Germinal center (tissue), 1 donor: ENCODE results near the gene RDH14.

ENCODE experiments used
- DNase-seq: peaks from one replicate; pipeline ENCODE4 v3.0.0; 2012; ENCODE audit warnings: mixed read lengths, low spot score

The RDH14 gene

GRCh38 chr2:18560797-18561085 is 288 bp upstream of the RDH14 start:
- no peak for DNase-seq

GRCh38 chr2:18559531-18560030 is 872 bp downstream of the RDH14 start:
- DNase-seq = no peak

- no peak for DNase-seq
Observed at GRCh38 chr2:18558458-18558857, 2.0 kb downstream of the RDH14 start.

GRCh38 chr2:18557121-18557520 is 3.3 kb downstream of the RDH14 start:
- no peak for DNase-seq

- no peak for DNase-seq
Observed at GRCh38 chr2:18552351-18553077, 7.9 kb downstream of the RDH14 start.

- DNase-seq = no peak
Observed at GRCh38 chr2:18551623-18552022, 8.8 kb downstream of the RDH14 start.

GRCh38 chr2:18551169-18551568 is 9.3 kb downstream of the RDH14 start:
- DNase-seq = no peak

- DNase-seq = no peak
Observed at GRCh38 chr2:18550433-18550832, 10.0 kb downstream of the RDH14 start.

- DNase-seq = no peak
Observed at GRCh38 chr2:18549083-18549482, 11.4 kb downstream of the RDH14 start.

GRCh38 chr2:18548621-18549020 is 11.8 kb downstream of the RDH14 start:
- DNase-seq = no peak

- no peak for DNase-seq
Observed at GRCh38 chr2:18546567-18546966, 13.9 kb downstream of the RDH14 start.

- DNase-seq = no peak
Observed at GRCh38 chr2:18545384-18545783, 15.1 kb downstream of the RDH14 start.

- DNase-seq = no peak
Observed at GRCh38 chr2:18544171-18544570, 16.3 kb downstream of the RDH14 start.

GRCh38 chr2:18540872-18541271 is 19.6 kb downstream of the RDH14 start:
- DNase-seq = no peak

- DNase-seq = no peak
Observed at GRCh38 chr2:18536697-18537096, 23.8 kb downstream of the RDH14 start.

GRCh38 chr2:18536100-18536499 is 24.4 kb downstream of the RDH14 start:
- no peak for DNase-seq

GRCh38 chr2:18531194-18531593 is 29.3 kb downstream of the RDH14 start:
- no peak for DNase-seq

GRCh38 chr2:18527822-18528221 is 32.6 kb downstream of the RDH14 start:
- no peak for DNase-seq

- no peak for DNase-seq
Observed at GRCh38 chr2:18527326-18527725, 33.1 kb downstream of the RDH14 start.

GRCh38 chr2:18526429-18526828 is 34.0 kb downstream of the RDH14 start:
- no peak for DNase-seq

GRCh38 chr2:18525852-18526251 is 34.6 kb downstream of the RDH14 start:
- DNase-seq = no peak

GRCh38 chr2:18525236-18525635 is 35.2 kb downstream of the RDH14 start:
- DNase-seq = no peak

GRCh38 chr2:18522484-18523146 is 37.8 kb downstream of the RDH14 start:
- no peak for DNase-seq
